ENCODE results near the gene RPTOR. TPM values are rescaled to one million over a fixed set of nuclear protein-coding genes. Genes with fewer than 3 reads are reported as not detected.

Gene RPTOR
- total RNA-seq, 3 donors from 2014 or later, result 21.4 to 27.5 (median 23.6) TPM

- no peak for DNase-seq (ENCODE audit: low spot score in 2 of 2)
- no peak overlapping the region for H3K27ac ChIP-seq
- intact Hi-C loops (cut with DNase I; ENCODE audit: low total_unique reads), result no loop called here
- no peak overlapping the region for H3K4me3 ChIP-seq
- no peaks in the 10 kb centered on the region for H3K27me3 ChIP-seq
- H3K9me3 ChIP-seq, result no peaks in the 10 kb centered on the region
- no peaks in the 10 kb centered on the region for H3K36me3 ChIP-seq
- no peaks in the 10 kb centered on the region for H3K4me1 ChIP-seq
- no peak for TF ChIP-seq POLR2AphosphoS5 (IDR thresholded peaks at IDR 0.05)
- no peak for TF ChIP-seq POLR2A (IDR thresholded peaks at IDR 0.05)
These were observed 403.7 kb downstream of the RPTOR start for GRCh38 chr17:80948019-80948975.

- no peak overlapping the region for H3K4me3 ChIP-seq
- H3K4me1 ChIP-seq, result no peaks in the 10 kb centered on the region
- H3K27me3 ChIP-seq, result no peaks in the 10 kb centered on the region
- intact Hi-C loops (cut with DNase I; ENCODE audit: low total_unique reads), result no loop called here
- TF ChIP-seq, protein P1, sequence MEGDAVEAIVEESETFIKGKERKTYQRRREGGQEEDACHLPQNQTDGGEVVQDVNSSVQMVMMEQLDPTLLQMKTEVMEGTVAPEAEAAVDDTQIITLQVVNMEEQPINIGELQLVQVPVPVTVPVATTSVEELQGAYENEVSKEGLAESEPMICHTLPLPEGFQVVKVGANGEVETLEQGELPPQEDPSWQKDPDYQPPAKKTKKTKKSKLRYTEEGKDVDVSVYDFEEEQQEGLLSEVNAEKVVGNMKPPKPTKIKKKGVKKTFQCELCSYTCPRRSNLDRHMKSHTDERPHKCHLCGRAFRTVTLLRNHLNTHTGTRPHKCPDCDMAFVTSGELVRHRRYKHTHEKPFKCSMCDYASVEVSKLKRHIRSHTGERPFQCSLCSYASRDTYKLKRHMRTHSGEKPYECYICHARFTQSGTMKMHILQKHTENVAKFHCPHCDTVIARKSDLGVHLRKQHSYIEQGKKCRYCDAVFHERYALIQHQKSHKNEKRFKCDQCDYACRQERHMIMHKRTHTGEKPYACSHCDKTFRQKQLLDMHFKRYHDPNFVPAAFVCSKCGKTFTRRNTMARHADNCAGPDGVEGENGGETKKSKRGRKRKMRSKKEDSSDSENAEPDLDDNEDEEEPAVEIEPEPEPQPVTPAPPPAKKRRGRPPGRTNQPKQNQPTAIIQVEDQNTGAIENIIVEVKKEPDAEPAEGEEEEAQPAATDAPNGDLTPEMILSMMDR (IDR thresholded peaks at IDR 0.05), result no peak
- TF ChIP-seq POLR2A (IDR thresholded peaks at IDR 0.05), result no peak
- TF ChIP-seq POLR2AphosphoS5 (IDR thresholded peaks at IDR 0.05), result no peak
- H3K27ac ChIP-seq, result no peak overlapping the region
- H3K36me3 ChIP-seq, result no peaks in the 10 kb centered on the region
- no peaks in the 10 kb centered on the region for H3K9me3 ChIP-seq
- no peak for DNase-seq (ENCODE audit: low spot score in 2 of 2)
These were observed 404.4 kb downstream of the RPTOR start for GRCh38 chr17:80948976-80949450.

GRCh38 chr17:80949451-80950421 is 405.1 kb downstream of the RPTOR start:
- TF ChIP-seq POLR2AphosphoS5 (IDR thresholded peaks at IDR 0.05), result no peak
- no peak for TF ChIP-seq POLR2A (IDR thresholded peaks at IDR 0.05)
- TF ChIP-seq, protein P1 (IDR thresholded peaks at IDR 0.05), result no peak
- no peak for DNase-seq (ENCODE audit: low spot score in 2 of 2)
- H3K27ac ChIP-seq, result no peak overlapping the region

GRCh38 chr17:80950466-80951120 is 406.0 kb downstream of the RPTOR start:
- H3K4me3 ChIP-seq, result no peak overlapping the region
- no peaks in the 10 kb centered on the region for H3K9me3 ChIP-seq
- TF ChIP-seq, protein P1 (IDR thresholded peaks at IDR 0.05), result no peak
- TF ChIP-seq POLR2AphosphoS5 (IDR thresholded peaks at IDR 0.05), result no peak
- no peak for TF ChIP-seq POLR2A (IDR thresholded peaks at IDR 0.05)
- intact Hi-C loops (cut with DNase I; ENCODE audit: low total_unique reads), result no loop called here
- DNase-seq (ENCODE audit: low spot score in 2 of 2), result no peak
- H3K27ac ChIP-seq, result no peak overlapping the region
- no peaks in the 10 kb centered on the region for H3K36me3 ChIP-seq
- no peaks in the 10 kb centered on the region for H3K4me1 ChIP-seq
- H3K27me3 ChIP-seq, result no peaks in the 10 kb centered on the region

More at GRCh38 chr17:80949451-80950421, 405.1 kb downstream of the RPTOR start:
- Histone ChIP-seq H3K27me3 (no peaks in the 10 kb centered on the region), H3K4me3 (no peak overlapping the region), H3K36me3 (no peaks in the 10 kb centered on the region), H3K4me1 (no peaks in the 10 kb centered on the region), H3K9me3 (no peaks in the 10 kb centered on the region)
- intact Hi-C loops (cut with DNase I; ENCODE audit: low total_unique reads), result no loop called here
